H1 (cell line): ENCODE data around the gene PIEZO1. TPM values are rescaled to one million over a fixed set of nuclear protein-coding genes. Genes with fewer than 3 reads are reported as not detected.

Experiments
- ATF2 ChIP-seq: IDR thresholded peaks from 2 replicates; pipeline ENCODE4 v1.6.1; 2012; ENCODE audit warnings: low read length, inconsistent platforms
- BRCA1 ChIP-seq: IDR thresholded peaks from 2 replicates; pipeline ENCODE4 v1.6.1; 2012; ENCODE audit warnings: low read depth, low read length, improper control_type of control experiment
- CHD1 ChIP-seq: IDR thresholded peaks from 2 replicates; pipeline ENCODE4 v1.6.1; 2012; ENCODE audit warnings: low read depth, low read length, improper control_type of control experiment
- CHD7 ChIP-seq: fragments of 300-600 bp; sonication (generic); IDR thresholded peaks from 2 replicates; pipeline ENCODE4 v1.7.1; 2012; ENCODE audit warnings: low read length, moderate library complexity, mild to moderate bottlenecking, inconsistent platforms; ENCODE audit not compliant: insufficient replicate concordance
- CTBP2 ChIP-seq: IDR thresholded peaks from 2 replicates; pipeline ENCODE4 v1.7.0; 2011; ENCODE audit warnings: borderline replicate concordance, mild to moderate bottlenecking, moderate library complexity, mixed read lengths, low read length; ENCODE audit not compliant: insufficient read depth, insufficient read length
- EZH2 ChIP-seq: fragments of 200-600 bp; sonication (generic); IDR thresholded peaks from 2 replicates; pipeline ENCODE4 v1.7.1; 2012; ENCODE audit warnings: low read depth, mild to moderate bottlenecking, moderate library complexity, low read length, inconsistent platforms; ENCODE audit not compliant: severe bottlenecking
- KDM4A ChIP-seq: IDR thresholded peaks from one replicate; pipeline ENCODE4 v1.7.1; 2012; ENCODE audit warnings: low read depth, mild to moderate bottlenecking, moderate library complexity, low read length, inconsistent platforms; ENCODE audit not compliant: severe bottlenecking
- PHF8 ChIP-seq: fragments of 200-600 bp; sonication (generic); conservative IDR thresholded peaks from 2 replicates; pipeline ENCODE4 v1.7.1; 2012; ENCODE audit warnings: low read depth, mild to moderate bottlenecking, inconsistent platforms, low read length, moderate library complexity
- TAF1 ChIP-seq: IDR thresholded peaks from 2 replicates; pipeline ENCODE4 v1.6.1; 2011; ENCODE audit warnings: mild to moderate bottlenecking, low read depth, low read length
- polyA plus RNA-seq, 7 experiments: library from polyadenylated mRNA; depleted of rRNA in 3 of 7; stranded (reverse) in 5 of 7; unstranded in 2 of 7; fragments of >200 nt in 5 of 7; fragments of 200-250 nt in 2 of 7; gene quantifications; 1 replicate in 5 of 7; 2 replicates in 1 of 7; 4 replicates in 1 of 7; pipeline versions ENCODE4 v1.2.1 to v1.2.3, GENCODE V29; 2011 to 2013; ENCODE audit warnings: missing spikeins in 2 of 7, mixed read lengths in 2 of 7
- total RNA-seq: library from RNA; stranded (reverse); fragmentation: NEBNext Ultra II Directional; extraction: Animal tissue kit (Norgen Biotek cat#: 25700); gene quantifications from 2 replicates; pipeline ENCODE4 v1.2.1, GENCODE V29; 2021

PIEZO1 gene
- total and polyA plus RNA-seq, 2 of the 8 experiments (the other 6 are each of a cell fraction or from before 2014, with no cell fraction given) = 42.3 to 67.5 TPM

GRCh38 chr16:88753602-88754001 is 31.4 kb downstream of the PIEZO1 start (continued):
- TF ChIP-seq CHD7 (no peak), KDM4A (no peak), PHF8 (no peak), ATF2 (no peak), BRCA1 (no peak), CTBP2 (no peak), CHD1 (no peak), EZH2 (no peak), TAF1 (no peak)
